ENCODE measurements around the gene NRAP.

NRAP gene

GRCh38 chr10:113566888-113567287 lies 97.0 kb downstream of the NRAP start:
- no peak overlapping the region for H3K14ac ChIP-seq (ENCODE audit: low read length in 2 of 2)
- no peak overlapping the region for H3K27ac ChIP-seq (ENCODE audit: low read length, poor library complexity, severe bottlenecking)
- no peak for DNase-seq
- H3K36me3 ChIP-seq (ENCODE audit: control insufficient read depth in 1 of 2, insufficient read depth in 2 of 2, low read depth in 1 of 2, low read length in 2 of 2), result no peaks in the 10 kb centered on the region
- H3K4me2 ChIP-seq (ENCODE audit: low read length, poor library complexity, severe bottlenecking), result no peak overlapping the region
- no peak overlapping the region for H3K4me3 ChIP-seq (ENCODE audit: insufficient read depth in 1 of 2, low read depth in 1 of 2, low read length in 2 of 2)
- no peak overlapping the region for H4K91ac ChIP-seq (ENCODE audit: low read length)
- H3K9ac ChIP-seq (ENCODE audit: low read length), result no peak overlapping the region
- H3K18ac ChIP-seq (ENCODE audit: low read depth in 1 of 2, low read length in 2 of 2), result no peak overlapping the region
- no peak overlapping the region for H3K4ac ChIP-seq (ENCODE audit: low read depth in 1 of 2, low read length in 2 of 2)
- H2AFZ ChIP-seq (ENCODE audit: low read depth, low read length), result no peak overlapping the region
- no peak overlapping the region for H2AK5ac ChIP-seq (ENCODE audit: low read length, severe bottlenecking)
- no peak overlapping the region for H2BK120ac ChIP-seq (ENCODE audit: low read depth, low read length)
- H3K79me1 ChIP-seq (replicated peaks; ENCODE audit: low read length, poor library complexity, severe bottlenecking), result no peaks in the 10 kb centered on the region
- no peak overlapping the region for H4K8ac ChIP-seq (ENCODE audit: low read length)
- 61% methylated on average over 3 of the region's 6 CpGs for WGBS
- H3K4me1 ChIP-seq (ENCODE audit: control insufficient read depth, insufficient read depth, low read depth, low read length), result no peaks in the 10 kb centered on the region
- H3K23ac ChIP-seq (ENCODE audit: low read length in 2 of 2), result no peak overlapping the region
- H2BK5ac ChIP-seq (ENCODE audit: low read depth, low read length, poor library complexity, severe bottlenecking), result no peak overlapping the region
- no peak overlapping the region for H2BK15ac ChIP-seq (ENCODE audit: low read depth, poor library complexity, severe bottlenecking)
- H3K27me3 ChIP-seq (ENCODE audit: control insufficient read depth in 1 of 2, insufficient read depth in 1 of 2, low read length in 2 of 2), result peaks cover 11 to 35% of the 10 kb centered on the region in 2 experiments
- H2BK12ac ChIP-seq (ENCODE audit: low read length in 2 of 2), result no peak overlapping the region
- H3K9me3 ChIP-seq (ENCODE audit: control insufficient read depth, low read length), result peaks cover 8% of the 10 kb centered on the region

GRCh38 chr10:113565364-113565763 lies 98.5 kb downstream of the NRAP start:
- Histone ChIP-seq H2BK15ac (ENCODE audit: low read depth, poor library complexity, severe bottlenecking) (no peak overlapping the region), H3K9ac (ENCODE audit: low read length) (no peak overlapping the region), H3K4me1 (ENCODE audit: control insufficient read depth, insufficient read depth, low read depth, low read length) (no peaks in the 10 kb centered on the region), H3K4ac (ENCODE audit: low read depth in 1 of 2, low read length in 2 of 2) (no peak overlapping the region), H3K79me1 (replicated peaks; ENCODE audit: low read length, poor library complexity, severe bottlenecking) (no peaks in the 10 kb centered on the region), H4K8ac (ENCODE audit: low read length) (no peak overlapping the region), H3K18ac (ENCODE audit: low read depth in 1 of 2, low read length in 2 of 2) (no peak overlapping the region), H3K4me3 (ENCODE audit: insufficient read depth in 1 of 2, low read depth in 1 of 2, low read length in 2 of 2) (no peak overlapping the region), H4K91ac (ENCODE audit: low read length) (no peak overlapping the region), H3K14ac (ENCODE audit: low read length in 2 of 2) (no peak overlapping the region), H2BK12ac (ENCODE audit: low read length in 2 of 2) (no peak overlapping the region), H2AFZ (ENCODE audit: low read depth, low read length) (no peak overlapping the region), H2BK120ac (ENCODE audit: low read depth, low read length) (no peak overlapping the region), H3K9me3 (ENCODE audit: control insufficient read depth, low read length) (no peaks in the 10 kb centered on the region), H2BK5ac (ENCODE audit: low read depth, low read length, poor library complexity, severe bottlenecking) (no peak overlapping the region), H3K36me3 (ENCODE audit: control insufficient read depth in 1 of 2, insufficient read depth in 2 of 2, low read depth in 1 of 2, low read length in 2 of 2) (no peaks in the 10 kb centered on the region), H3K23ac (ENCODE audit: low read length in 2 of 2) (no peak overlapping the region), H3K27ac (ENCODE audit: low read length, poor library complexity, severe bottlenecking) (no peak overlapping the region), H3K27me3 (ENCODE audit: control insufficient read depth in 1 of 2, insufficient read depth in 1 of 2, low read length in 2 of 2) (peaks cover 11 to 40% of the 10 kb centered on the region in 2 experiments), H2AK5ac (ENCODE audit: low read length, severe bottlenecking) (no peak overlapping the region), H3K4me2 (ENCODE audit: low read length, poor library complexity, severe bottlenecking) (no peak overlapping the region)
- no peak for DNase-seq
- 15% methylated on average over 1 of the region's 1 CpG for WGBS

- Histone ChIP-seq H3K18ac (ENCODE audit: low read depth in 1 of 2, low read length in 2 of 2) (no peak overlapping the region), H3K79me1 (replicated peaks; ENCODE audit: low read length, poor library complexity, severe bottlenecking) (no peaks in the 10 kb centered on the region), H2BK12ac (ENCODE audit: low read length in 2 of 2) (no peak overlapping the region), H3K4me1 (ENCODE audit: control insufficient read depth, insufficient read depth, low read depth, low read length) (no peaks in the 10 kb centered on the region), H3K9ac (ENCODE audit: low read length) (peak overlapping the region; percentile 80), H2BK120ac (ENCODE audit: low read depth, low read length) (no peak overlapping the region), H3K14ac (ENCODE audit: low read length in 2 of 2) (no peak overlapping the region), H3K4me3 (ENCODE audit: insufficient read depth in 1 of 2, low read depth in 1 of 2, low read length in 2 of 2) (peak overlapping the region in 1 of 2 experiments; percentile 80), H2BK15ac (ENCODE audit: low read depth, poor library complexity, severe bottlenecking) (no peak overlapping the region), H3K36me3 (ENCODE audit: control insufficient read depth in 1 of 2, insufficient read depth in 2 of 2, low read depth in 1 of 2, low read length in 2 of 2) (no peaks in the 10 kb centered on the region), H4K91ac (ENCODE audit: low read length) (no peak overlapping the region), H2AK5ac (ENCODE audit: low read length, severe bottlenecking) (no peak overlapping the region), H3K27ac (ENCODE audit: low read length, poor library complexity, severe bottlenecking) (no peak overlapping the region), H3K9me3 (ENCODE audit: control insufficient read depth, low read length) (no peaks in the 10 kb centered on the region), H2AFZ (ENCODE audit: low read depth, low read length) (peak overlapping the region; percentile 78), H2BK5ac (ENCODE audit: low read depth, low read length, poor library complexity, severe bottlenecking) (no peak overlapping the region), H3K23ac (ENCODE audit: low read length in 2 of 2) (no peak overlapping the region), H4K8ac (ENCODE audit: low read length) (peak overlapping the region; percentile 56), H3K4me2 (ENCODE audit: low read length, poor library complexity, severe bottlenecking) (peak overlapping the region; percentile 82), H3K27me3 (ENCODE audit: control insufficient read depth in 1 of 2, insufficient read depth in 1 of 2, low read length in 2 of 2) (peaks cover 9 to 40% of the 10 kb centered on the region in 2 experiments), H3K4ac (ENCODE audit: low read depth in 1 of 2, low read length in 2 of 2) (no peak overlapping the region)
- DNase-seq, result peak; percentile 63
- 16% methylated on average over 17 of the region's 18 CpGs for WGBS
These were observed 100.3 kb downstream of the NRAP start for GRCh38 chr10:113563306-113564088.

GRCh38 chr10:113562704-113563103 lies 101.1 kb downstream of the NRAP start:
- Histone ChIP-seq H3K36me3 (ENCODE audit: control insufficient read depth in 1 of 2, insufficient read depth in 2 of 2, low read depth in 1 of 2, low read length in 2 of 2) (no peaks in the 10 kb centered on the region), H3K27ac (ENCODE audit: low read length, poor library complexity, severe bottlenecking) (no peak overlapping the region), H3K9me3 (ENCODE audit: control insufficient read depth, low read length) (no peaks in the 10 kb centered on the region), H4K91ac (ENCODE audit: low read length) (no peak overlapping the region), H2AFZ (ENCODE audit: low read depth, low read length) (no peak overlapping the region), H2BK5ac (ENCODE audit: low read depth, low read length, poor library complexity, severe bottlenecking) (no peak overlapping the region), H3K9ac (ENCODE audit: low read length) (peak overlapping the region; percentile 80), H3K79me1 (replicated peaks; ENCODE audit: low read length, poor library complexity, severe bottlenecking) (no peaks in the 10 kb centered on the region), H3K4me2 (ENCODE audit: low read length, poor library complexity, severe bottlenecking) (no peak overlapping the region), H3K27me3 (ENCODE audit: control insufficient read depth in 1 of 2, insufficient read depth in 1 of 2, low read length in 2 of 2) (peaks cover 16 to 40% of the 10 kb centered on the region in 2 experiments), H4K8ac (ENCODE audit: low read length) (no peak overlapping the region), H2BK12ac (ENCODE audit: low read length in 2 of 2) (no peak overlapping the region), H3K4ac (ENCODE audit: low read depth in 1 of 2, low read length in 2 of 2) (no peak overlapping the region), H3K23ac (ENCODE audit: low read length in 2 of 2) (no peak overlapping the region), H2BK120ac (ENCODE audit: low read depth, low read length) (no peak overlapping the region), H3K14ac (ENCODE audit: low read length in 2 of 2) (no peak overlapping the region), H3K4me3 (ENCODE audit: insufficient read depth in 1 of 2, low read depth in 1 of 2, low read length in 2 of 2) (no peak overlapping the region), H3K4me1 (ENCODE audit: control insufficient read depth, insufficient read depth, low read depth, low read length) (peaks cover 2% of the 10 kb centered on the region), H3K18ac (ENCODE audit: low read depth in 1 of 2, low read length in 2 of 2) (no peak overlapping the region), H2BK15ac (ENCODE audit: low read depth, poor library complexity, severe bottlenecking) (no peak overlapping the region), H2AK5ac (ENCODE audit: low read length, severe bottlenecking) (no peak overlapping the region)
- 93% methylated on average over 4 of the region's 5 CpGs for WGBS
- DNase-seq, result no peak
